ENCODE measurements around the gene C10orf143.
A peak's percentile ranks its signal among the peaks of the same experiment; 100 is the strongest.

The C10orf143 gene

GRCh38 chr10:130141460-130141859 is 30.8 kb upstream of the C10orf143 start:
- H3K9ac ChIP-seq (ENCODE audit: low read length) = peak overlapping the region; percentile 60
- H3K27me3 ChIP-seq (ENCODE audit: low read depth, low read length) = no peaks in the 10 kb centered on the region
- H2AFZ ChIP-seq (ENCODE audit: low read depth, low read length) = no peak overlapping the region
- no peak for TF ChIP-seq CTCF (IDR thresholded peaks at IDR 0.05; ENCODE audit: low read depth, low read length)
- no peak for TF ChIP-seq EZH2phosphoT487 (IDR thresholded peaks at IDR 0.05; ENCODE audit: low read depth)
- H3K4me3 ChIP-seq (ENCODE audit: low read length) = peak overlapping the region; percentile 71
- peaks cover 36% of the 10 kb centered on the region for H4K20me1 ChIP-seq (ENCODE audit: insufficient read depth, low read length)
- peaks cover 100% of the 10 kb centered on the region for H3K79me2 ChIP-seq (ENCODE audit: low read length)
- no peaks in the 10 kb centered on the region for H3K9me3 ChIP-seq (ENCODE audit: insufficient read depth, low read length)
- H3K4me2 ChIP-seq (ENCODE audit: low read length) = peak overlapping the region; percentile 88
- peaks cover 26% of the 10 kb centered on the region for H3K36me3 ChIP-seq (replicated peaks; ENCODE audit: low read depth, low read length)
- H3K4me1 ChIP-seq (ENCODE audit: low read length) = peaks cover 51% of the 10 kb centered on the region
- H3K27ac ChIP-seq (ENCODE audit: low read length) = peak overlapping the region; percentile 88

- H3K79me2 ChIP-seq (ENCODE audit: low read length) = peaks cover 100% of the 10 kb centered on the region
- H3K36me3 ChIP-seq (replicated peaks; ENCODE audit: low read depth, low read length) = peaks cover 22% of the 10 kb centered on the region
- no peaks in the 10 kb centered on the region for H3K9me3 ChIP-seq (ENCODE audit: insufficient read depth, low read length)
- peak overlapping the region; percentile 88 for H3K4me2 ChIP-seq (ENCODE audit: low read length)
- peaks cover 33% of the 10 kb centered on the region for H4K20me1 ChIP-seq (ENCODE audit: insufficient read depth, low read length)
- H2AFZ ChIP-seq (ENCODE audit: low read depth, low read length) = no peak overlapping the region
- peak overlapping the region; percentile 60 for H3K9ac ChIP-seq (ENCODE audit: low read length)
- H3K4me3 ChIP-seq (ENCODE audit: low read length) = peak overlapping the region; percentile 71
- H3K27me3 ChIP-seq (ENCODE audit: low read depth, low read length) = no peaks in the 10 kb centered on the region
- peak overlapping the region; percentile 88 for H3K27ac ChIP-seq (ENCODE audit: low read length)
- H3K4me1 ChIP-seq (ENCODE audit: low read length) = peaks cover 51% of the 10 kb centered on the region
- TF ChIP-seq EZH2phosphoT487 (IDR thresholded peaks at IDR 0.05; ENCODE audit: low read depth) = no peak
- TF ChIP-seq CTCF (IDR thresholded peaks at IDR 0.05; ENCODE audit: low read depth, low read length) = no peak
Observed at GRCh38 chr10:130141038-130141437, 30.4 kb upstream of the C10orf143 start.

GRCh38 chr10:130140425-130140824 is 29.8 kb upstream of the C10orf143 start:
- peak overlapping the region; percentile 60 for H3K9ac ChIP-seq (ENCODE audit: low read length)
- H3K36me3 ChIP-seq (replicated peaks; ENCODE audit: low read depth, low read length) = peaks cover 20% of the 10 kb centered on the region
- H3K79me2 ChIP-seq (ENCODE audit: low read length) = peaks cover 94% of the 10 kb centered on the region
- peaks cover 33% of the 10 kb centered on the region for H4K20me1 ChIP-seq (ENCODE audit: insufficient read depth, low read length)
- peaks cover 55% of the 10 kb centered on the region for H3K4me1 ChIP-seq (ENCODE audit: low read length)
- H3K27me3 ChIP-seq (ENCODE audit: low read depth, low read length) = no peaks in the 10 kb centered on the region
- peak overlapping the region; percentile 71 for H3K4me3 ChIP-seq (ENCODE audit: low read length)
- TF ChIP-seq CTCF (IDR thresholded peaks at IDR 0.05; ENCODE audit: low read depth, low read length) (no peak), EZH2phosphoT487 (IDR thresholded peaks at IDR 0.05; ENCODE audit: low read depth) (no peak)
- H3K27ac ChIP-seq (ENCODE audit: low read length) = peak overlapping the region; percentile 88
- no peak overlapping the region for H2AFZ ChIP-seq (ENCODE audit: low read depth, low read length)
- H3K9me3 ChIP-seq (ENCODE audit: insufficient read depth, low read length) = no peaks in the 10 kb centered on the region
- H3K4me2 ChIP-seq (ENCODE audit: low read length) = peak overlapping the region; percentile 88

- peaks cover 74% of the 10 kb centered on the region for H3K79me2 ChIP-seq (ENCODE audit: low read length)
- H3K36me3 ChIP-seq (replicated peaks; ENCODE audit: low read depth, low read length) = peaks cover 20% of the 10 kb centered on the region
- H4K20me1 ChIP-seq (ENCODE audit: insufficient read depth, low read length) = peaks cover 28% of the 10 kb centered on the region
- peak overlapping the region; percentile 88 for H3K27ac ChIP-seq (ENCODE audit: low read length)
- peak overlapping the region; percentile 88 for H3K4me2 ChIP-seq (ENCODE audit: low read length)
- no peak for TF ChIP-seq EZH2phosphoT487 (IDR thresholded peaks at IDR 0.05; ENCODE audit: low read depth)
- no peak for TF ChIP-seq CTCF (IDR thresholded peaks at IDR 0.05; ENCODE audit: low read depth, low read length)
- H2AFZ ChIP-seq (ENCODE audit: low read depth, low read length) = no peak overlapping the region
- H3K27me3 ChIP-seq (ENCODE audit: low read depth, low read length) = no peaks in the 10 kb centered on the region
- H3K4me3 ChIP-seq (ENCODE audit: low read length) = peak overlapping the region; percentile 92
- peaks cover 57% of the 10 kb centered on the region for H3K4me1 ChIP-seq (ENCODE audit: low read length)
- no peak overlapping the region for H3K9ac ChIP-seq (ENCODE audit: low read length)
- H3K9me3 ChIP-seq (ENCODE audit: insufficient read depth, low read length) = no peaks in the 10 kb centered on the region
Observed at GRCh38 chr10:130138479-130138866, 27.8 kb upstream of the C10orf143 start.
